ENCODE data around the gene PPP2R3A.

DNA sequence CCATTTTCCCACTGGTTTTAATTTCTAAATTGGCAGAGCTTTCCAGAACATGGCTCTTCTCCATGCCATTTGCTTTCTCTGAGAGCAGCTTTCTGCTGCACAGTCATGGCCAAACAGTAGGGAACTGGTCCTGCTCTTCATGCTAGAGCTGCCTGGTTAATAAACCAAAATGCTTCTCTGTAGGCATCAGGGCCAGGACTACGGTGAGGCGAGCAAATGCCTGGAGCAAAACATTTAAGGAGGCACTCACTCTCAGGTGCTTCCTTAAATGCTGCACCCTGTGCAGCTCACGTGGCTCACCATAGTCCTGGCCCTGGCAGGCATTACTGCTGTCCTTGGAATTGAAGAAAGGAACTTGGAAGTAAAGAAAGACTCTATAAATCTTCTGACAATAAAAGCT is 48.5 kb upstream of the PPP2R3A start:
- TF ChIP-seq, protein P1, sequence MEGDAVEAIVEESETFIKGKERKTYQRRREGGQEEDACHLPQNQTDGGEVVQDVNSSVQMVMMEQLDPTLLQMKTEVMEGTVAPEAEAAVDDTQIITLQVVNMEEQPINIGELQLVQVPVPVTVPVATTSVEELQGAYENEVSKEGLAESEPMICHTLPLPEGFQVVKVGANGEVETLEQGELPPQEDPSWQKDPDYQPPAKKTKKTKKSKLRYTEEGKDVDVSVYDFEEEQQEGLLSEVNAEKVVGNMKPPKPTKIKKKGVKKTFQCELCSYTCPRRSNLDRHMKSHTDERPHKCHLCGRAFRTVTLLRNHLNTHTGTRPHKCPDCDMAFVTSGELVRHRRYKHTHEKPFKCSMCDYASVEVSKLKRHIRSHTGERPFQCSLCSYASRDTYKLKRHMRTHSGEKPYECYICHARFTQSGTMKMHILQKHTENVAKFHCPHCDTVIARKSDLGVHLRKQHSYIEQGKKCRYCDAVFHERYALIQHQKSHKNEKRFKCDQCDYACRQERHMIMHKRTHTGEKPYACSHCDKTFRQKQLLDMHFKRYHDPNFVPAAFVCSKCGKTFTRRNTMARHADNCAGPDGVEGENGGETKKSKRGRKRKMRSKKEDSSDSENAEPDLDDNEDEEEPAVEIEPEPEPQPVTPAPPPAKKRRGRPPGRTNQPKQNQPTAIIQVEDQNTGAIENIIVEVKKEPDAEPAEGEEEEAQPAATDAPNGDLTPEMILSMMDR (IDR thresholded peaks at IDR 0.05): no peak
- no peak for TF ChIP-seq POLR2A (IDR thresholded peaks at IDR 0.05)
